Stomach (tissue), 4 donors: Measurements from ENCODE around the gene TGFBI.

Experiments used
- CTCF ChIP-seq, 7 experiments: fragments of 450-650 bp in 4 of 7; fragments of 200-600 bp in 3 of 7; sonication (generic) in 3 of 7; IDR thresholded peaks; one replicate each; pipeline ENCODE4 v1.5.1; 2016 to 2019; ENCODE audit warnings: antibody characterized with exemption in 7 of 7, control low read depth in 2 of 7, mild to moderate bottlenecking in 1 of 7
- EP300 ChIP-seq: sonication (generic); formaldehyde crosslinking; IDR thresholded peaks from one replicate; pipeline ENCODE4 v1.6.1; 2017; ENCODE audit warnings: antibody characterized with exemption
- POLR2A ChIP-seq, 4 donors: fragments of 450-650 bp; IDR thresholded peaks; one replicate each; pipeline ENCODE4 v1.6.1; 2016; ENCODE audit warnings: antibody characterized with exemption in 4 of 4, control low read depth in 2 of 4, mild to moderate bottlenecking in 1 of 4, moderate library complexity in 1 of 4
- POLR2AphosphoS5 ChIP-seq, 3 donors: sonication (generic); formaldehyde crosslinking; IDR thresholded peaks; one replicate each; pipeline ENCODE4 v1.6.1; 2016; ENCODE audit warnings: antibody characterized with exemption in 3 of 3

- TF ChIP-seq CTCF (IDR thresholded peaks at IDR 0.05): peak in 2 of 7 experiments; percentile 22 to 23
- TF ChIP-seq POLR2AphosphoS5 (IDR thresholded peaks at IDR 0.05): no peak
- TF ChIP-seq POLR2A (IDR thresholded peaks at IDR 0.05): no peak
- TF ChIP-seq EP300: no peak
Observed at GRCh38 chr5:136062366-136063274, 33.8 kb downstream of the TGFBI start.
